HG02840 (cell line): ENCODE data around the gene NFYA.

Source experiments
- ATAC-seq: cut with Tn5 transposase; IDR thresholded peaks from one replicate; pipeline ENCODE4 v1.9.1; 2021; ENCODE audit warnings: mild to moderate bottlenecking, moderate library complexity, moderate number of reproducible peaks; ENCODE audit not compliant: unreplicated experiment, low FRiP score

The NFYA gene

GRCh38 chr6:41071923-41072835 is 595 bp upstream of the NFYA start, which contains the start of gene OARD1:
Gene OARD1, minus strand, starts transcription at chr6:41072356. Its CDS starts 722 bp downstream, at chr6:41071634.
- peak; percentile 69 for ATAC-seq

DNA sequence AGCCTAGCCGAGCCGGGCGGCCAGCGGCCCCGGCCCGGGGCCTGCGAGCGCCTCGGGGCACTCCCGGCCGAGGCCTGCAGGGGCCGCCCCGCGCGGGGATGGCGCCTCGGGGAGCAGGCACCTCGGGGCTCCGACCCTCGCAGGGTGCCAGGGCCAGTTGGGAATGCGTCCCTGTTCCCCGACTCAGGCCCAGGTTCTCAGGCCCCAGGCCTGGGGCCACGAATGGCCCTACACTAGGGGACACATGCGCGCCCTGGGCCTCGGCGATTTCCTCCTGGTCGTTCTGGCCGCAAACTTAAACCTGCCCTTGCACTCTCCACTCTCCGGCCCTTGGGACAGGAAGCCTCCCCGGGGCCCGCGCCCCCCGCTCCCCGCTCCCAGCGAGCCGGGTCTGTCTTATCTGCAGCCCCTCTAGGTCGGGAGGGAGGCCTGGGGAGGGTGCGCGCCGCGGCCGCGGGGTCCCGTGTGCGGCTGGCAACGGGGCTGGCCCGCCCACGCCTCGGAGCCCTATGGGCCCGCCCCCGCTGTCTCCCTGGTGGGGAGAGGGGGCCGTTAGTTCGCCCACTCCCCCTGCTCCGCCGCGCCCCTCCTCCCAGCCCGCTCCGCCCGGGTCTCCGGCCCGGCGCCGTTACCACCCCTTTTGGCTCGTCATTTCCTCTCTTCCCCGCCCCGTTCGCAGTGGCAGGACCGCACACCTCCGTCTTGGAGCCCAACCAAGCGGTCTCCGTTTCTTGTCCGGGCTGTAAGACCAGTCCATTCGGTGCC is 611 bp downstream of the NFYA start:
- peak; percentile 25 for ATAC-seq

DNA sequence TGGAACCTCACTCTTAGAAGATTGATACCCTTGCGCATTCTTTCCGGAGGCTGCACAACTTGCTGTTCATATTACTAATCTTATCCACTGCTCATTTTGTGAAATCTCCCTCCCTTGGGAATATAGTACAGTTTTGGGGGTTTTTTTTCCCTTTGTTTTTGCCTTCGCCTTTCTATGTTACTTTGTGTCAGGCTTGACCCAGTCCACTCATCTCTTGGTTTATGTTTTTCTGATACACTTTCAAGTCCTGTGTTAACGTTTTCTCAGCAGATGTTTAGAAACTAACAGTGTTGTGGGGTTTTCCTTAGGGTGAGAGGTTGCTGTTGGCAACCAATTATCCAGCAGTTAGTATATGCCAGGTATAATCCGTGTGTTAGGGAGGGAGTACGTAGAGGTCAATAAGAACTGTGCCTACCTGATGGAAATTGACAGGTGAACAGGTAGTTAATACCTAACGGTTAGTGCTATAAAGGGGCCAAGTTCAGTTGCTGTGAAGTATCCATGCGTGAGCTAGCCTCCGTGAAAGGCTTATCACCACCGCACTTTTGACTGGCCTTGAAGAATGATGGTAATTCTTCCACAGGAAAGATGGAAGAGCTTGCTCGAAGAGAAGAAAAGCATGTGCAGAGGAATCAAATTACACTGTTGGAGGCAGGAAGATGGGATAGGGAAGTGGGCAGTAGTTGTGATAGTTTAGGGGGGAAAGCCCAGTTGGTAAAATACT is 1.4 kb downstream of the NFYA start:
- ATAC-seq: no peak

DNA sequence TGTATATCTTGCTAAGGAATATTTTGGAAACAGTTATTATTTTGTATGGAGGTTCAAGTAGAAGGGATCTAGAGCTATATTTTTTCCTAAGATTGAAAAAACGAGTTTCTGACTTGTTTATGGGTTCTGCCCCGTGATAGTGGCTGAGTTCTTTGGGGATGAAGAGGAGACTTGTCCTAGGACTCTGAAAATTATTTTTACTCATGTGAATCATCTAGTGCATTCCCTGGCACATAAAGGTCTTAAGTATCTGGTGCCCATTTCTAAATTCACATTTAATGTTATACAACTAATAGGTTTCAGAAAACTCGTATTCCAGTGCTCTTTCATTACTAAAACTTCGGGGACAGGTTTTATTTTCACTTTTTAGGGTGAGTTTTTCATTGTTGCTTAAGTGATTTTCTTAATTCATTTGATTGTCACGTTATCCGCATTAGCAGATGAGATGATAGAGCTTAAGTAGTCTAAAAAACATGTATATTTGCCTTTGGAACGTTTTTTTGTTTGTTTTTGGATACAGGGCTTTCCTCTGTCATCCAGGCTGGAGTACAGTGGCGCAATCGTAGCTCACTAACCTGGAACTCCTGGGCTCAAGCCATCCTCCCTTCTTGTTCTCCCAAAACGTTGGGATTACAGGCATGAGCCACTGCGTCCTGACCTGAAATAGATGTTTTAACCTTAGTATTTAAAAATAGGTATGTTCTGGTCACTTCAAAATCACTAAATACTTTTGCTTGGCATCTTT is 2.1 kb downstream of the NFYA start:
- no peak for ATAC-seq

DNA sequence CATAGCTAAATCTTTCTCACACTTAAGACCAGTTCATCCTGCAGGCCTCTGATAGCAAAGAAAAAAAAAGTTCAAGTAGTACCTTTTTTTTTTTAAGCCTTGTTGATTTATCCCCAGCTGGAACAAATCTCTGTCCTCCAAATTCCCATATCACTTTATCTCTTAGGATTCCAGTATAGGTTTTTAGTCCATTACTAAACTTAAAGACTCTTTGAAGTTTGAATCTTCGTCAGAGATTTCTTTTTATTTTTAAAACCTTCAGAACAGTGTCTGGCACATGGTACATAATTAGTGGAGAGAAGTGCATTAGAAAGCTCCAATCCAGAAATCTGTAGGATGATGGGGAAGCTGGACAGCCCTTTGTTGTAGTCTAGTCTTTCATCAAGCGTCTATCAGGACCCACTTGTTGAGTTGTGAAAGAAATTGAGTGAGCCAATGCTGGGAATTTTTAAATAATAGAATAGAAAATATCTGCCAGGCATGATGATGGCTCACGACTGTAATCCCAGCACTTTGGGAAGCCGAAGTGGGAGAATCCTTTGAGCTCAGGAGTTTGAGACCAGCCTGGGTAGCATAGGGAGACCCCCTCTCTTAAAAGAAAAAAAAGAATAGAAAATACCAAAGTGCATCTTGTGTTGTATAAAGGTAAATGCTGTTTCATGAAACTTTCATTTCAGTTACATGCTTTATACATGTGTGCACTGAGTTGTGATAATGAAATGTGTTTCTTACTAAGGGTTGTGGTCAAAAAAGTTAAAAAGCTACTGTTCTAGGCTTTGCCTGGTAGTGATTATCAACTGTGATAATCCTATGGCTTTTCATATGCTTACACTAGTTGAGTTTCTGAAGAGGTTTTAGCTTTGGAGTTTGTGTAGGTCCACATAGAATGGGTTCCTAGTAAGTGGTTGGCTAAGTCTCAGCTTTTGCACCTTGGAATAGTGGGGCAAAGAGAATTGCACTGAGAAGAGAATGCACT is 3.2 kb downstream of the NFYA start:
- ATAC-seq: no peak

- no peak for ATAC-seq
Observed at GRCh38 chr6:41077536-41077935, 4.8 kb downstream of the NFYA start.

DNA sequence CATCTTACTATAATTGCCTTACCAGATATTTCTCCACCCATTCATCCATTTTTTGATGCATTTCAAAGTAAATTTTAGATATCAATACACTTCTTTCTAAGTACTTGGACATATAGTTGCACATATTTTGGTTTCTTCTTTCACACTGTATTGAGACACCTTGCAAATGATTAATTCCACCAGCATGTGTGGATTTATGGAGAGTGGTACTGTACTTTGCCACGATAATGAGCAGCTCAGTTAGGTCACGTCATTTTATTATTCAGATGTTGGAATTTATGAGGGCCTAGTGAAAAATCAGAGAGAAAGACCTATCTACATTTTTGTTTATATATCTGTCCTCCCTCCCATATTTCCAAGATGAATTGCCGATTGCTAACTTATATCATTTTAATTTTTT is 5.3 kb downstream of the NFYA start:
- ATAC-seq: no peak

GRCh38 chr6:41079080-41079479 is 6.3 kb downstream of the NFYA start:
- no peak for ATAC-seq

GRCh38 chr6:41080621-41081020 is 7.8 kb downstream of the NFYA start:
- ATAC-seq: no peak

GRCh38 chr6:41083072-41083471 is 10.3 kb downstream of the NFYA start:
- ATAC-seq: no peak

DNA sequence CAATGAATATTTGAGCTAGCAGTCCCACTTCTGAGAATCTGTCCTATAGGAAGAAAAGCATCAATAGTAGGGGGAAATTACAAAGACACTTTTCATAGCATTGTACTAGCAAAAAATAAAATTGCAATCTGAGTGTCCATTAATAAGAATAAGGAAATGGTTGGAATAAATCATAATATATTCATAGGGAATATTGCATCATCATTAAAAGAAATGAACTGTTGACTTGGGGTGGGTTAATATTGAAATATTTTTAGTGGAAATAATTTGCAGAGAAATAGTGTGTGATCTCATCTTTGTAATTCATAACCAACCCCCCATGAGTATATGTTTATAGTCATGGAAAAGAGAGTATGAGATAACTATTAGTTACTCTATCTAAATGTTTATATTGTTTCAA is 12.4 kb downstream of the NFYA start:
- ATAC-seq: no peak

GRCh38 chr6:41088451-41088850 is 15.7 kb downstream of the NFYA start:
- no peak for ATAC-seq

GRCh38 chr6:41090841-41091761 is 18.3 kb downstream of the NFYA start:
- no peak for ATAC-seq

GRCh38 chr6:41092421-41093140 is 19.8 kb downstream of the NFYA start:
- no peak for ATAC-seq

GRCh38 chr6:41093729-41094128 is 21.0 kb downstream of the NFYA start:
- ATAC-seq: no peak

GRCh38 chr6:41097467-41098090 is 24.8 kb downstream of the NFYA start:
- ATAC-seq: no peak

DNA sequence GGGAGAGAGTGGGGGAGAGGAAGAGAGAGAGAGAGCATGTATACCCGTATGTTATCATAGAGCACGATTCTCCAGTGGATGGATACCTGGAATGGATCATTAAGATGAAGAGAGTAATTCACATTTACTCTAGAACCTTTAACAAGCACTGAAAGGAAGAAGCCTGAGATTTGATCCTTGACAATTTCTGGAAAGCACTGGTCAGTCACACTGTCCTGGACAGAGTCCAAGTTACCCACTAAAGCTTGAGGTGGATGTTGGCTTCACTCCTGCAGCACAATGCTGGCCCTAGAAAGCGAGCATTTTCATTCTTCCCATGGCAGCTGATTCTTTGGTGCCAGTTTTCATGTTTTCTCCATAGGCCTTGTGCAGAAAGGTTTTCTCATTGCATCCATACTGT is 25.6 kb downstream of the NFYA start:
- no peak for ATAC-seq
